ENCODE results near the gene FANCG. TPM values are rescaled to one million over a fixed set of nuclear protein-coding genes. Genes with fewer than 3 reads are reported as not detected.

FANCG gene
- total RNA-seq = 7.6 and 9.7 TPM in 2 replicates

DNA sequence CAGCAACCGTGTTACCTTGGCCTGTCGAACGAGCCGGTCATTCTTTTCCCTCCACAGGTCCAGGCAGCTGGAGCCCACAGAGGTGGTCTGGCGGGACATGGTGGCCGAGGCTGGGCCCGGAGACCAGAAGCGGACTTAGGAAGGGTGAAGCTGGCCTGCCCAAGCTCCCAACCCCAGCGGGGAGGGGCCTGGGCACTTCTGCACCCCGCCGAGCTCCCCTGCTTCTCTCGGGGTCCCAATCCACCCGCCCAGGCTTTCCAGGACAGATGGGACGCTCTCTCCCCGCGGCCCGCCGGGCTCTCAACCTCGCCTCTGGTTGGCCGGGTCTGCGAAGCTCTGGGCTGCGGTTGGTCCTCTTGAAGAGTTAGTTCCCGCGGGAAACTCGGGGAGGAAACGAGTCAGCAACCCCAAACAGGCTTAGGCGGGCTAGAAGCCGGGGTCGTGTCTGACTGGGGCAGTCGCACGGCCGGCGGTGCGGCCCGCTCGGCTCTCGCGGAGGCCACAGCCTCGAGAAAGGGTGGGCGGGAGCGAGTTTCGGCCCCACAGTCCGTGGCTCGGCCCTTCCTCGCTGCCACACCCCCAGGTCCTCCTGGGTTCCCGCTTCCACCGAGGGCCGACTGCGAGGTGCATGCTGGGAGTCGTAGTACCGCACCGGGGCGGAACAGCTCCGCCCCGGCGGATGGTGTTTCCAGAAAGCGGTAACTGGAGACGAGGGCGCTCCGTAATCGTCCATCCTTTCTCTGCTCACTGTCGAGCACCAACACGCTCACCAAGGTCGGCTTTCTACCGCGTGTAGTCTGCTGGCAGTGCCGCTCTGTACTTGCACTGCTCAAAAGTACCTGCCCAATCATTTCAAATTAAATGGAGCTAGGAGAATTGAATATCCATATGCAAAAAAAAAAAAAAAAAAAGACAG, at the start of gene FANCG:
Gene FANCG (minus strand): TSS at position 517 of the 916 bp plus-strand sequence. CDS start 418 bp downstream, at position 99.
- H3K27me3 ChIP-seq (ENCODE audit: control insufficient read depth, insufficient read depth, low read length) = no peaks in the 10 kb centered on the region
- DNase-seq (ENCODE audit: low read depth) (peak; percentile 88), FAIRE-seq (no peak)

DNA sequence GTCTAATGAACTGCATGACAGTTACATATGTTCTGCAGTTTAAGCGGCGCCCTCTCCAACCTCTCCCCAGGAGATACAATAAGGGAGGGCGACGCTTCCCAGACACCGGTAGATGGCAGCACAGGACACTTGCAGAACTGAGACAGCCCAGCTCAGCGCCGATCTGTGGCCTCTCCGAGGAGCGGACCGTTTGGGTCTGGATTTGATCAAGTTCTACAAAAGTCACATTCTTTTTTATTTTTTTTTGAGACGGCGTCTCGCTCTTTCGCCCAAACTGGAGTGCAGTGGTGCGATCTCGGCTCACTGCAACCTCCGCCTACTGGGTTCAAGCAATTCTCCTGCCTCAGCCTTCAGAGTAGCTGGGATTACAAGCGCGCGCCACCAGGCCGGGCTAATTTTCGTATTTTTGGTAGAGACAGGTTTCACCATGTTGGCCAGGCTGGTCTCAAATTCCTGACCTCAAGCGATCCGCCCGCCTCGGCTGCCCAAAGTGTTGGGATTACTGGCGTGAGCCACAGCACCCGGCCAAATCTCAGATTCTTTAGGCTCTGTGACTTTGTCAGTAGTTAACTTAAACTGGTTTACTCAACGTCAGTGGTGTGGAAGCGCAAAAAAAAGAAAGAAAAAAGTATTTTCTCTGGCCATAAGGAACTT, 37.3 kb upstream of the FANCG start:
- Histone ChIP-seq H3K27me3 (ENCODE audit: control insufficient read depth, insufficient read depth, low read length) (no peaks in the 10 kb centered on the region), H3K4me3 (ENCODE audit: low read depth, low read length) (peak overlapping the region; percentile 5), H3K36me3 (ENCODE audit: control insufficient read depth, insufficient read depth, low read length) (no peaks in the 10 kb centered on the region)
- TF ChIP-seq, protein P1, sequence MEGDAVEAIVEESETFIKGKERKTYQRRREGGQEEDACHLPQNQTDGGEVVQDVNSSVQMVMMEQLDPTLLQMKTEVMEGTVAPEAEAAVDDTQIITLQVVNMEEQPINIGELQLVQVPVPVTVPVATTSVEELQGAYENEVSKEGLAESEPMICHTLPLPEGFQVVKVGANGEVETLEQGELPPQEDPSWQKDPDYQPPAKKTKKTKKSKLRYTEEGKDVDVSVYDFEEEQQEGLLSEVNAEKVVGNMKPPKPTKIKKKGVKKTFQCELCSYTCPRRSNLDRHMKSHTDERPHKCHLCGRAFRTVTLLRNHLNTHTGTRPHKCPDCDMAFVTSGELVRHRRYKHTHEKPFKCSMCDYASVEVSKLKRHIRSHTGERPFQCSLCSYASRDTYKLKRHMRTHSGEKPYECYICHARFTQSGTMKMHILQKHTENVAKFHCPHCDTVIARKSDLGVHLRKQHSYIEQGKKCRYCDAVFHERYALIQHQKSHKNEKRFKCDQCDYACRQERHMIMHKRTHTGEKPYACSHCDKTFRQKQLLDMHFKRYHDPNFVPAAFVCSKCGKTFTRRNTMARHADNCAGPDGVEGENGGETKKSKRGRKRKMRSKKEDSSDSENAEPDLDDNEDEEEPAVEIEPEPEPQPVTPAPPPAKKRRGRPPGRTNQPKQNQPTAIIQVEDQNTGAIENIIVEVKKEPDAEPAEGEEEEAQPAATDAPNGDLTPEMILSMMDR (IDR thresholded peaks at IDR 0.05; ENCODE audit: insufficient read depth, low read length, severe bottlenecking) = peak; percentile 94
- FAIRE-seq (no peak), DNase-seq (ENCODE audit: low read depth) (peak; percentile 80)

More for the DNA sequence above, at the start of gene FANCG:
- TF ChIP-seq, protein P1 (IDR thresholded peaks at IDR 0.05; ENCODE audit: insufficient read depth, low read length, severe bottlenecking) = peak; percentile 13
- Histone ChIP-seq H3K4me3 (ENCODE audit: low read depth, low read length) (peak within 1 kb of the TSS; percentile 77), H3K36me3 (ENCODE audit: control insufficient read depth, insufficient read depth, low read length) (peaks cover 2% of the 10 kb centered on the region)

DNA sequence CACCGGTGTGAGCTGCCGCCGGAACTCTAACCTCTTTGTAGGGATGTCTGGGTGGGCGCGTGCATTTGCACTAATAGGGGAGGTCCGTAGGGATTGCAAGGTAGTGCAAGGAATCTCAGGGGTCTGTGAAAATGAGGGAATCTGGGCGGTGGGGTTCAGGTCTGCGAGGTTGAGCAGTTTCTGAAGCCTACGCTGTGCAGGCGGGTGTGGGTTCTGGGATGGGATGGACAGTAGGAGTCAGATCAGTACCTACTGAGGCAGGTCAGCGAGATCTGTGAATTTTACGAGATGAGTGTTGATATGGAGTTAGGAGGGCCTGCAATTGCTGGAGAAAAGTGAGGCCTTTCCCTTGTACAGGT, 36.8 kb upstream of the FANCG start:
- FAIRE-seq (no peak), DNase-seq (ENCODE audit: low read depth) (no peak)
- H3K36me3 ChIP-seq (ENCODE audit: control insufficient read depth, insufficient read depth, low read length) = no peaks in the 10 kb centered on the region
- H3K27me3 ChIP-seq (ENCODE audit: control insufficient read depth, insufficient read depth, low read length) = no peaks in the 10 kb centered on the region
- peak overlapping the region; percentile 74 for H3K4me3 ChIP-seq (ENCODE audit: low read depth, low read length)
- TF ChIP-seq, protein P1 (IDR thresholded peaks at IDR 0.05; ENCODE audit: insufficient read depth, low read length, severe bottlenecking) = no peak

DNA sequence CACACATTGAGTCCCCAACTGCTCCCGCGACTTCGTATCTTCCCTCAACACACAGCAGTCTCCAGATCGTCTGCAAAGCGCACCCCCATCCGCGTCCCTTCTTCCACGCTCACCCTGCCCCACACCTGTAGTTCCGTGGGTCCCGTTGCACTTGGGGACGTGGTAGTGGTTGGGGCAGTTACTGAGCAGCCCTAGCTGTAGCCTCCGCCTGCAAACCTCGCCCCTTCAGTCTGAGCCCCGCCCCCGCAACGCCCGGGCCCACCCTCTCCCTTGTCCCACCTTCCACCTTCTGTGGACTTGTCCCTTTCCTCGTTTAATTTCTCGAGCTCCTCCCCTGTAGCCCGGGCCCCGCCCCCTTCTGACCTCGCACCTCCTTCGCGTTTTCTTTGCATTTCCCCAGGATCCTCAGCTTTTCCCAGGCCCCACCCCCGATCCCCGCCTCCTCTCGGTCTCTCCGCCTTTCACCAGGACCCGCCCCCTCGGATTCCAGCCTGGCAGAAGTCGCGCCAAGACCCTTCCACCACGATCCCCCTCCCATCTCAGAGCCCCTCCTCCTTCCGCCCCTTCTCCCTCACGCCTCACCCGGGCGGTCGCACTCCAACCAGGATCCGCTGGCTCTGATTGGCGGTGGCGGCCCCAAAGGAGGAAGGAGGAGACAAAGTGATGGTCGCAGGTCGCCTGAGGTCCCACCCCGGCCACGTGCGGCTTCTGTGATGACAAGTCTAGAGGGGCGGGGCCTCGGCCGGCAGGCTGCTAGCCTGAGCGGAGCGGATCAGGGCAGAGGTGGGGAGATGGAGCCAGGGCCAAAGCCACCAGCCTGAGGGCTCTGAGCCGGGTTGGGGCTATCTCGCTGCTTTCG, 36.2 kb upstream of the FANCG start, which contains the start of gene ATOSB:
Gene ATOSB (minus strand): TSS at position 183 of the 859 bp plus-strand sequence. CDS start 7,588 bp downstream, outside the sequence.
- peak within 1 kb of the TSS; percentile 74 for H3K4me3 ChIP-seq (ENCODE audit: low read depth, low read length)
- DNase-seq (ENCODE audit: low read depth) (peak; percentile 88), FAIRE-seq (no peak)
- H3K27me3 ChIP-seq (ENCODE audit: control insufficient read depth, insufficient read depth, low read length) = no peaks in the 10 kb centered on the region
- TF ChIP-seq, protein P1 (IDR thresholded peaks at IDR 0.05; ENCODE audit: insufficient read depth, low read length, severe bottlenecking) = no peak
- H3K36me3 ChIP-seq (ENCODE audit: control insufficient read depth, insufficient read depth, low read length) = no peaks in the 10 kb centered on the region

DNA sequence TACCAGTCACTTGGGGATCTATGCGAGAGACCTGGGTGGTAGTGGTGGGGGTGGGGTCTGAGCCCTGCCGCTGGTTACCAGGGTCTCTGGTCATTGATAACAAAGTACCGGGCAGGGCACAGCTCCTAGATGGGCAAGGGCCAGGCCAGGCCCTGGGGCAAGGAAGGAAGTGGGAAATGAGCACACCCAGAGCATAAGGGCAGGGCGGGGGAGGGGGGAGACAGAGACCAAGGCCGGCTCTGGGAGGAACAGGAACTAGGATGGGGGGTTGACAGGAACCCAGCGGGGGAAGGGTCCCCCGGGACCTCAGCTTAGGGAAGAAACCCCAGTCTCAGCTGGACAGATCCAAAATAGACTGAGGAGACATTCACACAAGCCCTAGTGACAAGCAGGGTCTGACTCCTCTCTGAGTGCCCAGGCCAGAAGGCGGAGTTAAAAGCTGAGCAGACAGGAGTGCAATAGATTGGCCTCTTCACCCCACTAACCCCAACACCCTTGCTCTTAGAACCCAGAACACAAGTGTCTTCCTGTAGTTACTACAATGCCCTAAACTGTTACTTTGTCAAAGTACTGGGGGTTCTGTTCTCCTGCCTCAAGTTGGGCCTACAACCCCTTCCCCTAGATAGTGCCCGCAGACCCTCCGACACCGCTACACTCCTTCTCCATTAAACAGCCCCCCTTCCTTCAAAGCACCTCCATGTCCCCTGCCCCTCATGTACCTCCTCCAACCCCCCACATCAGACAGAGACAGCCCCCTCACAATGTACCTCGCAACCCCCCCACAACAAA, 35.3 kb upstream of the FANCG start:
- Histone ChIP-seq H3K27me3 (ENCODE audit: control insufficient read depth, insufficient read depth, low read length) (no peaks in the 10 kb centered on the region), H3K4me3 (ENCODE audit: low read depth, low read length) (peak overlapping the region; percentile 74), H3K36me3 (ENCODE audit: control insufficient read depth, insufficient read depth, low read length) (no peaks in the 10 kb centered on the region)
- DNase-seq (ENCODE audit: low read depth) (peak; percentile 68), FAIRE-seq (no peak)
- TF ChIP-seq, protein P1 (IDR thresholded peaks at IDR 0.05; ENCODE audit: insufficient read depth, low read length, severe bottlenecking) = no peak
